ENCODE measurements around the gene CDC14B.
"Not testable (repeated sequence)": the region's sequence is repeated elsewhere in the genome, so short reads cannot be mapped to it uniquely, and the experiment has no call there.

Gene CDC14B

DNA sequence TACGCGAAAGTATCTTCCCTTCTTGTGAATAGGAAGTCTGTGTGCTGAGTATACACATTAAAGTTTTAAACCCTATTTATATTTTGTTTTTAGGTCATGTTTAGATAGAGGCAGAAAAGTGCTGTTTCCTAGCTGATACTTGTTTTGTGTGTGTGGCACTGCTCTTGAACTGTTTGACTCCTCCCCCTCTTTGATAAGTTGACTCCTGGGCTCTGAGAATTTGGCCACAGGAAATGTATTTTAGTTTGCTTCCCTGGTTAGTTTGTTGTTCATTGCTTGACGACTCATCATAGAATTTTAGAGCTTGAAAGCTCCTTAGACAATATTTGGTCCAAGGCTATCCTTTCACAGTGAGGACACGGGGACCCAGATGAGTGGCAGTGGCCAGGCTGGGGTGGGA, 2.0 kb upstream of the CDC14B start:
- no peak for ATAC-seq
- DNase-seq = no peak

- no peak for ATAC-seq
- no peak for DNase-seq
Measured at GRCh38 chr9:96620832-96621269, 1.2 kb upstream of the CDC14B start.

DNA sequence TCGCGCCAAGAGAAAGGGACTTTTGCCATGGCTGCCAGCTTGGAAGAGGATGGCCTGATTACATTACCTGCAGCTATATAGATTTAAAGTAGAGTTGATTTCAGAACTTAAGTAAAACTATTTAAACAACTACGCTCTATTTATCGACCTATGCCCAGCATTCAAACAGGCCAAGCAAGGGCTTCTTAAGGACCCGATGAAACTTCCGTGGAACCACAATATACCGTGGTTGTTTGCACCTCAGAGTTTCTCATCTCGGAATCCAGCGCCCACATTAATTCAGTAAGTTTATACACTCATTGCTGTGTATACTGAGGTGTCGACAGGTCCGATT, 505 bp upstream of the CDC14B start:
- DNase-seq (no peak), ATAC-seq (no peak)

DNA sequence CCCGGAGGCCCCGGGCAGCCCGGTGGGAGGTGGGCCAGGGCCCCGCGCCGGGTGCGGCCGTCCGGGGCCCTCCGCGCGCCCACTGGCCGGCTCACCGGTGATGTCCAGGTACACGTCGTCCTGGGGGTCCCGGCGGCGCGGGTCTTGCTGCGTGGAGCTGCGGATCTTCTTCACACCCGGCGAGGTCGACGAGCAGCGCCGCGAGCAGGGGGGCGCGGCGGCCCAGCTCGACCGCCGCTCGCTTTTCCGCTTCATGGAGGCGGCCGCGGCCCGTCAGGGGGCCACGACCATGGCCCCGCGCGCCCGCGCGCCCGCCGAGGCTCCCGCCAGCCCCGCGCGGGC, 548 bp downstream of the CDC14B start:
- no peak for DNase-seq
- ATAC-seq = no peak

GRCh38 chr9:96618209-96619123, 1.2 kb downstream of the CDC14B start:
- ATAC-seq = no peak

GRCh38 chr9:96617439-96618185, 2.0 kb downstream of the CDC14B start:
- ATAC-seq (no peak), DNase-seq (no peak)

More at GRCh38 chr9:96618209-96619123, 1.2 kb downstream of the CDC14B start:
- peak; percentile 27 for DNase-seq

GRCh38 chr9:96616817-96617438, 2.7 kb downstream of the CDC14B start:
- DNase-seq (no peak), ATAC-seq (no peak)

DNA sequence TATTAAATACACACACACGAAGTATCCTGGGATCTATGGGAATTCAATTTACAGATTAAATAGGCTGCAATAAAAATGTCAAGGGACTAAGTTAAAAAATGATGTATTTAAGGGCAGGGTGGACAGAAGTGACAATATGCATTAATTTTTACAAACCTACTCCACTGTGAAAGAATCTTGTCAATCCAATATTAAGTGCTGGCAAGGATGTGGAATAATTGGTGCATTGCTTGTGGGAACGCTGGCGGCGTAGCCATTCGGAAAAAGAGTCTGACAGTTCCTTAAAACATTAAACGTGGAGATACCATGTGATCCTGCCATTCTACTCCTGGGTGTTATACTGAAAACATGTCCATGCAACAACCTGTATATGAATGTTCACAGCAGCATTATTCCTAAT, 4.2 kb downstream of the CDC14B start:
- DNase-seq = no peak
- no peak for ATAC-seq

GRCh38 chr9:96614664-96615063, 5.0 kb downstream of the CDC14B start:
- not testable (repeated sequence) for ATAC-seq, DNase-seq

DNA sequence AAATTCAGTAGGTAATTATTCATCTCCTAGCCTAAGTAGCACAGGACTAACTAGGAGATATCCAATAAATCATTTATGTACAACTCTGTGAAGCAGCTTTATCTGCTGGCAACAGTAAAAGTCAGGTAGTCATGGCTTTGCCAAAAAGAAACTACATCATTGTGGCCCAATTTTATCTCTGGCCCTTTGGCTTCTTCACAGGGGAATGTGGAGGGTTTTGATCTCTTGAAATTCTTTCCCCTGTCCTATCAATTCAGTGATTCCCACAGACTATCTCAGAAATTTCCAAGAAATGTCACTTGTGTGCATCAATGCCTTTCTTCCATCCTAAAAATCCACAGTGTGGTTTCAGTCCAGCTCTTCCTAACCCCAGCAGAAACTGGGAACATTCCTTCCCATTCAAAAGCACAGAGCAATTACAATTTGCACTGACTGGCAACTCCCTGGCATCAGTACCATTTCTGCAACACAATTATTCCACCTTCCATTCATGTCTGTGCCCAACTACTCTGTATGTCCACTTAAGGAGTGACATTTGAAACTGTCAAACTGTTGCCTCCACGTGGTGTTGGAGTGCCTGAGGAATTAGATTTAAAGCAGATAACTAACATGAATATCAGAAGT, 6.6 kb downstream of the CDC14B start:
- no peak for ATAC-seq

GRCh38 chr9:96612105-96612965, 7.3 kb downstream of the CDC14B start:
- ATAC-seq = no peak
- DNase-seq = no peak

More for the DNA sequence above, 6.6 kb downstream of the CDC14B start:
- no peak for DNase-seq

- DNase-seq (no peak), ATAC-seq (no peak)
Measured at GRCh38 chr9:96611302-96611701, 8.3 kb downstream of the CDC14B start.

- ATAC-seq (no peak), DNase-seq (no peak)
Measured at GRCh38 chr9:96609732-96610131, 9.9 kb downstream of the CDC14B start.

DNA sequence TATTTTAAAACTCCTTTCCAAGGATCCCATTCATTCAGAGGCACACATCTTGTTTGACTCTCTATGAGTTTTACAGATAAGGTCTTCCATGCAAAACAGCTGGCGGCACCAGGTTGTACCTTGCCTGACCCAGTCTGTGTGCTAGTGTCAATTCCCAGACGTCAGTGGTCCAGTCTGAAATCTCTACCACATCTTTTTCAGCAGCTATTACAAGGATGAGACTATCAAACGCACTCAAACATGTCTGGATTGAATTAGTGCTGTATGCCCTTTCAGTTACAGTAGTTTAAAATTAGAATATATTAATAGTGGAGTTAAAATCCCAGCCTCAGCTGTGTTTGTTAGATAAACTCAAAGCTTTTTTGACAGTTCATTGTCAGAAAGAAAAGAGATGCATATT, 11.7 kb downstream of the CDC14B start:
- no peak for ATAC-seq

GRCh38 chr9:96605328-96605727, 14.3 kb downstream of the CDC14B start:
- ATAC-seq (no peak), DNase-seq (no peak)

More for the DNA sequence above, 11.7 kb downstream of the CDC14B start:
- no peak for DNase-seq

DNA sequence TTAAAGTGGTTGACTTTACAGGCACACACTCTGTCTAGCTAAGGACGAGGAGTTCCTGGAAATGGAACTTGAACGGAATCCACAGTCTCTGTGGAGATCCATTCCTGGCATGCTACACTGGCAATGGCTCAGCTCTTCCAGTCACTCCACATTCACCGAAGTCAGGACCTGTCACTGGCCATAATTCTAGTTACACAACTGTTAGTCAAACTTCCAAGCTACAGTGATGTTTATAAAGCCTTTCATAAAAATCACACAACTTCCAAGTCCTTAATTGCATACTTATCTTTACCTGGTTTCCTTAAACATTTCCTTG, 15.7 kb downstream of the CDC14B start:
- ATAC-seq (no peak), DNase-seq (no peak)

GRCh38 chr9:96603305-96604003, 16.2 kb downstream of the CDC14B start:
- ATAC-seq = no peak
- DNase-seq = no peak

DNA sequence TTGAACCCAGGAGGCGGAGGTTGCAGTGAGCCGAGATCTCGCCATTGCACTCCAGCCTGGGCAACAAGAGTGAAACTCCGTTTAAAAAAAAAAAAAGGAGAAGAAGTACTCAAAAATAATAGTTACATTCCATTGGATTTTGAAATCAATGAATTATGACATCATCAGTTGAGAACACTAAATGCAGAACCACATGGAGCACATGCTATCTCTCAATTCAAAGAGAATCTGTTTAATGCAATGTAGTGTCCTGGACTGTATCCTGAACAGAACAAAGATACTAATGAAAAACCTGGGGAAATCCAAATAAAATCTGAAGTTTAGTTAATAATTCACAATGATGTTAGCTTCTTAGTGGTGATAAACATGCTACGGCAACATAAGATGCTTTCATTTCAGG, 20.3 kb downstream of the CDC14B start:
- ATAC-seq = no peak

DNA sequence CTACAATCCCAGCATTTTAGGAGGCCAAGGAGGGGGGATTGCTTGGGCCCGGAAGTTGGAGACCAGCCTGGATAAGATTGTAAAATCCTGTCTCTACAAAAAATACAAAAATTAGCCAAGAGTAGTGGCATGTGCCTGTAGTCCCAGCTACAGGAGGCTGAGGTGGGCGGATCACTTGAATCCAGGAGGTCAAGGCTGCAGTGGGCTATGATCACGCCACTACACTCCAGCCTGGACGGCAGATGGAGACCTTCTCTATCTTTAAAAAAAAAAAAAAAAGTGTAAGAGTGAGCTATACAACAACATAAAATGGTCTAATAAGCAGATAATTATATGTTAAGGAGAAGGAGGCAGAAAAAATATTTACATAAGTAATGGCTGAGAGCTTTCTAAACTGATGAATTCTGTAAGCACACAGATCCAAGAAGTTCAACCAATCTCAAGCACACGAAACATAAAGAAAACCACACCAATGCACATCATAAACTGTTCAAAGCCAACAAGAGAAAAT, 23.0 kb downstream of the CDC14B start:
- no peak for ATAC-seq

More for the DNA sequence above, 20.3 kb downstream of the CDC14B start:
- DNase-seq = no peak

More for the DNA sequence above, 23.0 kb downstream of the CDC14B start:
- no peak for DNase-seq

All from stimulated activated naive CD8-positive, alpha-beta T cell treated with anti-CD3 and anti-CD28 coated beads, Interleukin-15, Interleukin-2, amounts not matched to agents 100 U/mL and 50 U/mL, for 24 hours (primary cell).